HL-60 (cell line): Measurements from ENCODE around the gene ATL1.

Experiments
- DNase-seq, 2 experiments: peaks; one replicate each; pipeline ENCODE4 v3.0.0-alpha.2; 2010 to 2020; ENCODE audit warnings: low read depth in 1 of 2, low spot score in 1 of 2
- H3K27ac ChIP-seq: fragments of 250-450 bp; sonication (Bioruptor Pico); replicated peaks from 2 replicates; pipeline ENCODE4 v1.5.1; 2020; ENCODE audit warnings: mild to moderate bottlenecking, moderate library complexity
- H3K27me3 ChIP-seq: fragments of 250-450 bp; sonication (Bioruptor Pico); 2 replicates; pipeline ENCODE4 v1.5.1; 2021; ENCODE audit warnings: mild to moderate bottlenecking, moderate library complexity; ENCODE audit not compliant: insufficient read depth, poor library complexity, severe bottlenecking
- H3K4me3 ChIP-seq: replicated peaks from 2 replicates; pipeline ENCODE4 v1.5.1; 2011; ENCODE audit warnings: mild to moderate bottlenecking, control low read depth, low read length; ENCODE audit not compliant: insufficient read depth
- GABPA ChIP-seq: IDR thresholded peaks from 2 replicates; pipeline ENCODE4 v1.6.1; 2012; ENCODE audit warnings: low read depth
- POLR2AphosphoS5 ChIP-seq: IDR thresholded peaks from 2 replicates; pipeline ENCODE4 v1.6.1; 2012; ENCODE audit warnings: low read depth
- SPI1 ChIP-seq: IDR thresholded peaks from 2 replicates; pipeline ENCODE4 v1.6.1; 2012; ENCODE audit warnings: low read depth, mild to moderate bottlenecking, borderline replicate concordance
- TF ChIP-seq, protein P1 (sequence below): IDR thresholded peaks from one replicate; pipeline ENCODE4 v1.5.1; 2011; ENCODE audit warnings: low read length, control low read depth, inconsistent platforms; ENCODE audit not compliant: insufficient read depth
- TF ChIP-seq, protein P2 (sequence below): IDR thresholded peaks from 2 replicates; pipeline ENCODE4 v1.6.1; 2012; ENCODE audit warnings: low read depth; ENCODE audit not compliant: insufficient replicate concordance

Gene ATL1

DNA sequence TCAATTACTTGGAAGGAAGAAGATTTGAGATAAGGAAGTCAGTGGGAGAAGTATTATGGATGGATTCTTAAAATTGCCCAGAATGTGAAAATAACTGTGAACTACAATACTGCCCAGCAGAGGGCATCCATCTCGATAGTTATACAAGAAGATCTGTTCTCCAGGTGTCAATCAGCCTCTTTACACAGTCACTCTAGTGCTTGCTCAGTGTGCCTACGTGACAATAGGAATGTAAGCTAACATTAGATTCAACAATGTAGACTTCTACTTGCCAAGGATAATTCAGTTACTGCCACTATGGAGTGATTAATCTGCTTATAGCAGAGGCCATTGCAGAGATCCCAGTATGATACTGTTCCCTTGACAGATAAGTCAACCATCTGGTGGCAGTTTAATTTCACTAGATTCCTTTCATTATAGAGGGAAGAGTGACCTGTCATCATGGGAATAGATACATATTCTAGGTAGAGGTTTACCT, 17.0 kb upstream of the ATL1 start:
- H3K27me3 ChIP-seq, result no peaks in the 10 kb centered on the region
- no peak overlapping the region for H3K4me3 ChIP-seq
- TF ChIP-seq POLR2AphosphoS5 (no peak), SPI1 (no peak; the same call in 1 of the 2 replicates), GABPA (no peak)
- TF ChIP-seq, protein P1, sequence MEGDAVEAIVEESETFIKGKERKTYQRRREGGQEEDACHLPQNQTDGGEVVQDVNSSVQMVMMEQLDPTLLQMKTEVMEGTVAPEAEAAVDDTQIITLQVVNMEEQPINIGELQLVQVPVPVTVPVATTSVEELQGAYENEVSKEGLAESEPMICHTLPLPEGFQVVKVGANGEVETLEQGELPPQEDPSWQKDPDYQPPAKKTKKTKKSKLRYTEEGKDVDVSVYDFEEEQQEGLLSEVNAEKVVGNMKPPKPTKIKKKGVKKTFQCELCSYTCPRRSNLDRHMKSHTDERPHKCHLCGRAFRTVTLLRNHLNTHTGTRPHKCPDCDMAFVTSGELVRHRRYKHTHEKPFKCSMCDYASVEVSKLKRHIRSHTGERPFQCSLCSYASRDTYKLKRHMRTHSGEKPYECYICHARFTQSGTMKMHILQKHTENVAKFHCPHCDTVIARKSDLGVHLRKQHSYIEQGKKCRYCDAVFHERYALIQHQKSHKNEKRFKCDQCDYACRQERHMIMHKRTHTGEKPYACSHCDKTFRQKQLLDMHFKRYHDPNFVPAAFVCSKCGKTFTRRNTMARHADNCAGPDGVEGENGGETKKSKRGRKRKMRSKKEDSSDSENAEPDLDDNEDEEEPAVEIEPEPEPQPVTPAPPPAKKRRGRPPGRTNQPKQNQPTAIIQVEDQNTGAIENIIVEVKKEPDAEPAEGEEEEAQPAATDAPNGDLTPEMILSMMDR, result no peak
- TF ChIP-seq, protein P2, sequence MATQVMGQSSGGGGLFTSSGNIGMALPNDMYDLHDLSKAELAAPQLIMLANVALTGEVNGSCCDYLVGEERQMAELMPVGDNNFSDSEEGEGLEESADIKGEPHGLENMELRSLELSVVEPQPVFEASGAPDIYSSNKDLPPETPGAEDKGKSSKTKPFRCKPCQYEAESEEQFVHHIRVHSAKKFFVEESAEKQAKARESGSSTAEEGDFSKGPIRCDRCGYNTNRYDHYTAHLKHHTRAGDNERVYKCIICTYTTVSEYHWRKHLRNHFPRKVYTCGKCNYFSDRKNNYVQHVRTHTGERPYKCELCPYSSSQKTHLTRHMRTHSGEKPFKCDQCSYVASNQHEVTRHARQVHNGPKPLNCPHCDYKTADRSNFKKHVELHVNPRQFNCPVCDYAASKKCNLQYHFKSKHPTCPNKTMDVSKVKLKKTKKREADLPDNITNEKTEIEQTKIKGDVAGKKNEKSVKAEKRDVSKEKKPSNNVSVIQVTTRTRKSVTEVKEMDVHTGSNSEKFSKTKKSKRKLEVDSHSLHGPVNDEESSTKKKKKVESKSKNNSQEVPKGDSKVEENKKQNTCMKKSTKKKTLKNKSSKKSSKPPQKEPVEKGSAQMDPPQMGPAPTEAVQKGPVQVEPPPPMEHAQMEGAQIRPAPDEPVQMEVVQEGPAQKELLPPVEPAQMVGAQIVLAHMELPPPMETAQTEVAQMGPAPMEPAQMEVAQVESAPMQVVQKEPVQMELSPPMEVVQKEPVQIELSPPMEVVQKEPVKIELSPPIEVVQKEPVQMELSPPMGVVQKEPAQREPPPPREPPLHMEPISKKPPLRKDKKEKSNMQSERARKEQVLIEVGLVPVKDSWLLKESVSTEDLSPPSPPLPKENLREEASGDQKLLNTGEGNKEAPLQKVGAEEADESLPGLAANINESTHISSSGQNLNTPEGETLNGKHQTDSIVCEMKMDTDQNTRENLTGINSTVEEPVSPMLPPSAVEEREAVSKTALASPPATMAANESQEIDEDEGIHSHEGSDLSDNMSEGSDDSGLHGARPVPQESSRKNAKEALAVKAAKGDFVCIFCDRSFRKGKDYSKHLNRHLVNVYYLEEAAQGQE, result no peak
- peak in 1 of 2 experiments; percentile 44 for DNase-seq
- no peak overlapping the region for H3K27ac ChIP-seq

DNA sequence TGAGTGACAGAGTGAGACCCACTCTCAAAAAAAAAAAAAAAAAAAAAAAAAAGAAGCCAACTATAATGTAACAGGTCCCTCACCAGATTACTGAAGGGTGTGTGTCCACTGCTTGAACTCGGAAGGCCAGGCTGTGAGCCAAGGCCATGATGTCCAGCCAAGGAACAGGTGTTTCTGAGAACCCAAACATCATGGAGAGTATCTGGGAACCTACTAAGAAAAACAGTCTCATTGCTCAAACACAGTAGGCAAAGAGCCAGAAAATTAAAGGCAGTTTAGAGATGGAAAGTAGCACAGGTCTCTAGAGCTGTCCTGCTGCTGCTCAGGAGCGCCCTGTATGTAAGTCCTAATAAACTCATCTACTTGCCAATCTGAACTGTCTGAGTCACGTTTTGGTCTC, 15.0 kb upstream of the ATL1 start:
- DNase-seq, result no peak
- no peak overlapping the region for H3K4me3 ChIP-seq
- TF ChIP-seq, protein P1, result no peak
- TF ChIP-seq SPI1 (no peak), GABPA (no peak), POLR2AphosphoS5 (no peak)
- TF ChIP-seq, protein P2, result no peak
- H3K27ac ChIP-seq, result no peak overlapping the region
- H3K27me3 ChIP-seq, result no peaks in the 10 kb centered on the region

DNA sequence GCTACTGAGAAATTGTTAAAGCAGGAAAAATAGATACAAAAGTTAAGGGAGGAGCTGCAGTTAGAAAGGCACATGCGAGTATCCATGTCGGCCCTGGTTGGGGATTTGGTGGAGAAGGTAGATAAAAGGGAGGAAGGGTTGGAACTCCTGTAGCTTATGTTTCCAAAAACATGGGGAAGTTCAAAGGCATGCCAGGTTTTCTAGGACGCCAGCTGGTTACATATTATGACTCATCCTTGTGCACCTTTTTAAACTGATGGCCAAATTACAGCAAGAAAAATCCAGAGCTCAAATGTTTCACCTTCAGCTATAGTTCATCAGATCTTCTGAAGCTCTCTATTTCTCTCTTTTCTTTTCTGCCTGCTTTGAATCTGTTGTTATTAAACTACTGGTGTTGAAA, 14.3 kb upstream of the ATL1 start:
- no peak overlapping the region for H3K4me3 ChIP-seq
- no peak for DNase-seq
- H3K27me3 ChIP-seq, result no peaks in the 10 kb centered on the region
- TF ChIP-seq, protein P1, result no peak
- TF ChIP-seq GABPA (no peak), SPI1 (no peak), POLR2AphosphoS5 (no peak)
- TF ChIP-seq, protein P2, result no peak
- H3K27ac ChIP-seq, result no peak overlapping the region
